SK-N-SH treated with all-trans-retinoic acid at 6 μM for 48 hours (cell line): ENCODE data around the gene AMMECR1L.

Experiments used
- ATAC-seq: fragments of 200-7000 bp; cut with Tn5 transposase; 3 replicates; pipeline ENCODE4 v1.9.1; 2020; ENCODE audit warnings: mild to moderate bottlenecking, moderate library complexity
- ARNTL ChIP-seq: fragments of 450-650 bp; formaldehyde crosslinking; IDR thresholded peaks from 2 replicates; pipeline ENCODE4 v1.5.0; 2020; ENCODE audit warnings: low read depth, mild to moderate bottlenecking, moderate library complexity, borderline replicate concordance
- BACH2 ChIP-seq: fragments of 250-450 bp; sonication (Bioruptor Pico); IDR thresholded peaks from 2 replicates; pipeline ENCODE4 v1.9.0; 2021; ENCODE audit warnings: mild to moderate bottlenecking, borderline replicate concordance
- CSDC2 ChIP-seq: fragments of 250-450 bp; sonication (Bioruptor Pico); IDR thresholded peaks from 2 replicates; pipeline ENCODE4 v1.5.0; 2020; ENCODE audit warnings: mild to moderate bottlenecking, moderate library complexity
- CSRNP3 ChIP-seq: fragments of 250-450 bp; sonication (Bioruptor Pico); IDR thresholded peaks from 2 replicates; pipeline ENCODE4 v1.5.1; 2021; ENCODE audit warnings: mild to moderate bottlenecking, moderate library complexity
- ESRRG ChIP-seq: fragments of 250-450 bp; sonication (Bioruptor Pico); IDR thresholded peaks from 2 replicates; pipeline ENCODE4 v1.6.1; 2021; ENCODE audit warnings: mild to moderate bottlenecking
- GLIS3 ChIP-seq: fragments of 250-450 bp; sonication (Bioruptor Pico); IDR thresholded peaks from 2 replicates; pipeline ENCODE4 v1.5.0; 2020; ENCODE audit warnings: mild to moderate bottlenecking, moderate library complexity
- ISL1 ChIP-seq: fragments of 250-450 bp; sonication (Bioruptor Pico); IDR thresholded peaks from 2 replicates; pipeline ENCODE4 v2.1.2; 2022; ENCODE audit warnings: mild to moderate bottlenecking, moderate library complexity
- OSR1 ChIP-seq: fragments of 250-450 bp; sonication (Bioruptor Pico); IDR thresholded peaks from 2 replicates; pipeline ENCODE4 v1.8.0; 2022; ENCODE audit warnings: moderate library complexity, mild to moderate bottlenecking, inconsistent platforms
- PATZ1 ChIP-seq: fragments of 250-450 bp; sonication (Bioruptor Pico); IDR thresholded peaks from 2 replicates; pipeline ENCODE4 v1.8.0; 2020; ENCODE audit warnings: mild to moderate bottlenecking, moderate library complexity, borderline replicate concordance
- PPARA ChIP-seq: fragments of 250-450 bp; sonication (Bioruptor Pico); IDR thresholded peaks from 2 replicates; pipeline ENCODE4 v1.5.0; 2020; ENCODE audit warnings: mild to moderate bottlenecking, borderline replicate concordance
- RARB ChIP-seq: fragments of 250-450 bp; sonication (Bioruptor Pico); IDR thresholded peaks from 2 replicates; pipeline ENCODE4 v1.8.0; 2021; ENCODE audit warnings: mild to moderate bottlenecking, moderate library complexity
- SNAI2 ChIP-seq: fragments of 250-450 bp; sonication (Bioruptor Pico); IDR thresholded peaks from 2 replicates; pipeline ENCODE4 v1.5.0; 2020; ENCODE audit warnings: mild to moderate bottlenecking, moderate library complexity
- TCF4 ChIP-seq: fragments of 250-450 bp; sonication (Bioruptor Pico); IDR thresholded peaks from 2 replicates; pipeline ENCODE4 v1.8.0; 2021; ENCODE audit warnings: mild to moderate bottlenecking, moderate library complexity, borderline replicate concordance
- TOX ChIP-seq: fragments of 250-450 bp; sonication (Bioruptor Pico); IDR thresholded peaks from 2 replicates; pipeline ENCODE4 v1.8.0; 2021; ENCODE audit warnings: mild to moderate bottlenecking, moderate library complexity, borderline replicate concordance
- TSHZ2 ChIP-seq: fragments of 250-450 bp; sonication (Bioruptor Pico); IDR thresholded peaks from 2 replicates; pipeline ENCODE4 v1.5.0; 2020; ENCODE audit warnings: mild to moderate bottlenecking, moderate library complexity
- ZC3H10 ChIP-seq: fragments of 250-450 bp; sonication (Bioruptor Pico); IDR thresholded peaks from 2 replicates; pipeline ENCODE4 v1.5.1; 2021; ENCODE audit warnings: mild to moderate bottlenecking, moderate library complexity
- ZNF70 ChIP-seq: fragments of 450-650 bp; formaldehyde crosslinking; IDR thresholded peaks from 2 replicates; pipeline ENCODE4 v1.5.0; 2020; ENCODE audit warnings: mild to moderate bottlenecking, moderate library complexity
- ZNF8 ChIP-seq: fragments of 450-650 bp; formaldehyde crosslinking; IDR thresholded peaks from 2 replicates; pipeline ENCODE4 v1.5.0; 2020; ENCODE audit warnings: mild to moderate bottlenecking, moderate library complexity
- TF ChIP-seq, protein P1 (sequence below): fragments of 250-450 bp; sonication (Bioruptor Pico); IDR thresholded peaks from 2 replicates; pipeline ENCODE4 v1.8.0; 2021; ENCODE audit warnings: low read depth, mild to moderate bottlenecking, moderate library complexity, borderline replicate concordance
- TF ChIP-seq, protein P2 (sequence below): fragments of 250-450 bp; sonication (Bioruptor Pico); IDR thresholded peaks from 2 replicates; pipeline ENCODE4 v1.5.1; 2020; ENCODE audit warnings: low read depth, mild to moderate bottlenecking, moderate library complexity

The AMMECR1L gene

GRCh38 chr2:127860130-127860529 lies 25.6 kb downstream of the AMMECR1L start:
- ATAC-seq = no peak
- TF ChIP-seq ISL1 (CRISPR knock-in tag) (no peak), ESRRG (CRISPR knock-in tag) (no peak), GLIS3 (no peak), PATZ1 (no peak), ZNF8 (no peak), SNAI2 (CRISPR knock-in tag) (no peak), BACH2 (CRISPR knock-in tag) (no peak), TCF4 (CRISPR knock-in tag) (no peak), ZC3H10 (CRISPR knock-in tag) (no peak), ARNTL (CRISPR knock-in tag) (no peak), PPARA (CRISPR knock-in tag) (no peak)

GRCh38 chr2:127859712-127860085 lies 26.1 kb downstream of the AMMECR1L start:
- no peak for TF ChIP-seq ZC3H10 (CRISPR knock-in tag)
- no peak for TF ChIP-seq ARNTL (CRISPR knock-in tag)
- TF ChIP-seq CSDC2 = no peak
- TF ChIP-seq RARB = no peak
- TF ChIP-seq BACH2 (CRISPR knock-in tag) = no peak
- no peak for TF ChIP-seq TOX (CRISPR knock-in tag)
- no peak for TF ChIP-seq ZNF70 (CRISPR knock-in tag)
- TF ChIP-seq PATZ1 = no peak
- no peak for TF ChIP-seq SNAI2 (CRISPR knock-in tag)
- TF ChIP-seq, protein P1, sequence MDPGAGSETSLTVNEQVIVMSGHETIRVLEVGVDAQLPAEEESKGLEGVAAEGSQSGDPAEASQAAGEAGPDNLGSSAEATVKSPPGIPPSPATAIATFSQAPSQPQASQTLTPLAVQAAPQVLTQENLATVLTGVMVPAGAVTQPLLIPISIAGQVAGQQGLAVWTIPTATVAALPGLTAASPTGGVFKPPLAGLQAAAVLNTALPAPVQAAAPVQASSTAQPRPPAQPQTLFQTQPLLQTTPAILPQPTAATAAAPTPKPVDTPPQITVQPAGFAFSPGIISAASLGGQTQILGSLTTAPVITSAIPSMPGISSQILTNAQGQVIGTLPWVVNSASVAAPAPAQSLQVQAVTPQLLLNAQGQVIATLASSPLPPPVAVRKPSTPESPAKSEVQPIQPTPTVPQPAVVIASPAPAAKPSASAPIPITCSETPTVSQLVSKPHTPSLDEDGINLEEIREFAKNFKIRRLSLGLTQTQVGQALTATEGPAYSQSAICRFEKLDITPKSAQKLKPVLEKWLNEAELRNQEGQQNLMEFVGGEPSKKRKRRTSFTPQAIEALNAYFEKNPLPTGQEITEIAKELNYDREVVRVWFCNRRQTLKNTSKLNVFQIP = no peak
- no peak for TF ChIP-seq OSR1 (CRISPR knock-in tag)
- TF ChIP-seq CSRNP3 (CRISPR knock-in tag) = no peak
- TF ChIP-seq TCF4 (CRISPR knock-in tag) = no peak
- no peak for TF ChIP-seq GLIS3
- TF ChIP-seq ESRRG (CRISPR knock-in tag) = no peak
- TF ChIP-seq TSHZ2 = no peak
- TF ChIP-seq PPARA (CRISPR knock-in tag) = no peak
- TF ChIP-seq, protein P2, sequence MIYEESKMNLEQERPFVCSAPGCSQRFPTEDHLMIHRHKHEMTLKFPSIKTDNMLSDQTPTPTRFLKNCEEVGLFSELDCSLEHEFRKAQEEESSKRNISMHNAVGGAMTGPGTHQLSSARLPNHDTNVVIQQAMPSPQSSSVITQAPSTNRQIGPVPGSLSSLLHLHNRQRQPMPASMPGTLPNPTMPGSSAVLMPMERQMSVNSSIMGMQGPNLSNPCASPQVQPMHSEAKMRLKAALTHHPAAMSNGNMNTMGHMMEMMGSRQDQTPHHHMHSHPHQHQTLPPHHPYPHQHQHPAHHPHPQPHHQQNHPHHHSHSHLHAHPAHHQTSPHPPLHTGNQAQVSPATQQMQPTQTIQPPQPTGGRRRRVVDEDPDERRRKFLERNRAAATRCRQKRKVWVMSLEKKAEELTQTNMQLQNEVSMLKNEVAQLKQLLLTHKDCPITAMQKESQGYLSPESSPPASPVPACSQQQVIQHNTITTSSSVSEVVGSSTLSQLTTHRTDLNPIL (CRISPR knock-in tag) = no peak
- TF ChIP-seq ZNF8 = no peak
- ATAC-seq = no peak
